PFSK-1 (cell line): Measurements from ENCODE around the gene DND1.

Source experiments
- POLR2AphosphoS5 ChIP-seq: IDR thresholded peaks from 2 replicates; pipeline ENCODE4 v1.6.1; 2012; ENCODE audit warnings: low read depth, mild to moderate bottlenecking, control low read depth, low read length, moderate library complexity
- SIN3A ChIP-seq: IDR thresholded peaks from 2 replicates; pipeline ENCODE4 v1.6.1; 2012; ENCODE audit warnings: mild to moderate bottlenecking, low read length, moderate library complexity, borderline replicate concordance; ENCODE audit not compliant: insufficient read depth
- TAF1 ChIP-seq: IDR thresholded peaks from 2 replicates; pipeline ENCODE4 v1.6.1; 2012; ENCODE audit warnings: low read length, control low read depth, borderline replicate concordance; ENCODE audit not compliant: insufficient read depth

DNA sequence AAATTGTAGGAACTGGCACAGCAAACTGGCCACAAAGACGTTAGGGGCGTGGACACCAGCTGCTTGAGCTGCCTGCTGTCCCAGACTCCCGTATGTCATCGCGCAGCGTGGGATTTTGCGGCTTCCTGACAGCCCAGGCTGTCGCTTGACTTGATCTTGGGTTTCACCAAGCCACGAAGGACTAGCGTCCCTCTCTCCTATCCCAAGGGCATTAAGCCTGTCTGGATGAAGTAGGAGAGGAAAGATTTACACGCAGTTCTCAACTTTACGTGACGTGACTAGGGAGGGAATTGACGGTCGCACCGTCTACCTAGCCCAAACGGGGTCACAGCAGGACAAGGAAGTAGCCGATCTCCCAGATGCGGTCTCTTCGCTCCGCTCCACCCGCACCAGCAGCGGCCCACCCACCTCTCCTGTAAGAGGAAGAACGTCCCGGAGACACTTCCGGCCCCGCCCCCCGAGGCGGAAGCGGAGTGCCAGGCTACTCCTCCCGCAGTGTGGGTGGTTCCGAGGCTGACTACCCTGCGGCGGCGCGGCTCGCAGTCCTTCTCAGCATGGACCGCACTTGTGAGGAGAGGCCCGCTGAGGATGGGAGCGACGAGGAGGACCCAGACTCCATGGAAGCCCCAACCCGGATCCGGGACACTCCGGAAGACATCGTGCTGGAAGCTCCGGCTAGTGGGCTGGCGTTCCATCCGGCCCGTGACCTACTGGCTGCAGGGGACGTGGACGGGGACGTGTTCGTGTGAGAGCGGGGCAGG lies 8.8 kb downstream of the DND1 start, which contains the start of gene WDR55:
- TF ChIP-seq SIN3A (peak; percentile 73; the same call in 1 of the 2 replicates), POLR2AphosphoS5 (peak; percentile 88; the same call in 1 of the 2 replicates), TAF1 (peak; percentile 60; the same call in 1 of the 2 replicates)
